HG03139 (cell line): ENCODE data around the gene NRBF2.
A peak's percentile ranks its signal among the peaks of the same experiment; 100 is the strongest.
"Not testable (repeated sequence)": the region's sequence is repeated elsewhere in the genome, so short reads cannot be mapped to it uniquely, and the experiment has no call there.

Experiments
- ATAC-seq: cut with Tn5 transposase; IDR thresholded peaks from one replicate; pipeline ENCODE4 v1.9.1; 2021; ENCODE audit not compliant: unreplicated experiment

NRBF2 gene

GRCh38 chr10:63133056-63133820 is at the start of gene NRBF2:
Gene NRBF2, plus strand, starts transcription at chr10:63133328. Its CDS starts 143 bp downstream, at chr10:63133471.
- ATAC-seq = peak; percentile 97

GRCh38 chr10:63083406-63083805 is 49.7 kb upstream of the NRBF2 start:
- ATAC-seq = not testable (repeated sequence)

- peak; percentile 80 for ATAC-seq
These were observed 49.0 kb upstream of the NRBF2 start for GRCh38 chr10:63083904-63084689.

GRCh38 chr10:63084690-63085382 is 48.3 kb upstream of the NRBF2 start:
- no peak for ATAC-seq

- no peak for ATAC-seq
These were observed 39.9 kb upstream of the NRBF2 start for GRCh38 chr10:63093227-63093626.

- no peak for ATAC-seq
These were observed 38.7 kb upstream of the NRBF2 start for GRCh38 chr10:63094405-63094804.

GRCh38 chr10:63094881-63095280 is 38.2 kb upstream of the NRBF2 start:
- no peak for ATAC-seq

GRCh38 chr10:63099734-63100133 is 33.4 kb upstream of the NRBF2 start:
- no peak for ATAC-seq

- not testable (repeated sequence) for ATAC-seq
These were observed 32.0 kb upstream of the NRBF2 start for GRCh38 chr10:63101091-63101490.

GRCh38 chr10:63102279-63102883 is 30.7 kb upstream of the NRBF2 start:
- ATAC-seq = not testable (repeated sequence)

GRCh38 chr10:63103178-63103577 is 29.9 kb upstream of the NRBF2 start:
- ATAC-seq = not testable (repeated sequence)

GRCh38 chr10:63103971-63104409 is 29.1 kb upstream of the NRBF2 start:
- no peak for ATAC-seq

GRCh38 chr10:63105225-63106110 is 27.7 kb upstream of the NRBF2 start:
- ATAC-seq = no peak

- no peak for ATAC-seq
These were observed 26.9 kb upstream of the NRBF2 start for GRCh38 chr10:63106111-63106755.

GRCh38 chr10:63107943-63108437 is 25.1 kb upstream of the NRBF2 start:
- ATAC-seq = no peak

GRCh38 chr10:63110940-63111339 is 22.2 kb upstream of the NRBF2 start:
- ATAC-seq = no peak

GRCh38 chr10:63114031-63114814 is 18.9 kb upstream of the NRBF2 start:
- ATAC-seq = no peak

GRCh38 chr10:63115732-63116383 is 17.3 kb upstream of the NRBF2 start:
- no peak for ATAC-seq
